Progenitor cell of endocrine pancreas (in vitro differentiated cells): ENCODE measurements around the gene BIN2. TPM values are rescaled to one million over a fixed set of nuclear protein-coding genes. Genes with fewer than 3 reads are reported as not detected.

Source experiments
- DNase-seq: peaks from one replicate; pipeline ENCODE4 v3.0.0; 2021; ENCODE audit warnings: low spot score; ENCODE audit not compliant: unreplicated experiment
- H3K27ac Mint-ChIP-seq: 2 replicates; pipeline ENCODE4 v1.8.0; 2021; ENCODE audit warnings: mild to moderate bottlenecking, moderate library complexity, mixed read lengths
- H3K27me3 Mint-ChIP-seq: 2 replicates; pipeline ENCODE4 v1.8.0; 2021; ENCODE audit warnings: mixed read lengths
- H3K36me3 Mint-ChIP-seq: 2 replicates; pipeline ENCODE4 v1.8.0; 2022; ENCODE audit warnings: mixed read lengths; ENCODE audit not compliant: insufficient read depth
- H3K4me1 Mint-ChIP-seq: 2 replicates; pipeline ENCODE4 v1.8.0; 2021; ENCODE audit warnings: low read depth, mixed read lengths
- H3K4me3 Mint-ChIP-seq: 2 replicates; pipeline ENCODE4 v1.8.0; 2021; ENCODE audit warnings: low read depth, mild to moderate bottlenecking, moderate library complexity, mixed read lengths
- H3K9me3 Mint-ChIP-seq: 2 replicates; pipeline ENCODE4 v1.8.0; 2021; ENCODE audit warnings: low read depth, mixed read lengths
- CTCF ChIP-seq: fragments of 200-600 bp; sonication (generic); IDR thresholded peaks from one replicate; pipeline ENCODE4 v1.5.0; 2021; ENCODE audit warnings: antibody characterized with exemption, mild to moderate bottlenecking; ENCODE audit not compliant: unreplicated experiment
- total RNA-seq: library from RNA; stranded (reverse); gene quantifications from 2 replicates; pipeline ENCODE4 v1.2.1, GENCODE V29; 2021

Gene BIN2
- total RNA-seq, 1 donor from 2014 or later: not detected

- H3K4me3 Mint-ChIP-seq: no peak overlapping the region
- no peak for TF ChIP-seq CTCF
Measured at GRCh38 chr12:51245476-51246253, 78.3 kb downstream of the BIN2 start.

GRCh38 chr12:51244269-51244668 lies 79.7 kb downstream of the BIN2 start:
- DNase-seq: no peak
- TF ChIP-seq CTCF: no peak
- Mint-ChIP-seq H3K27me3 (no peaks in the 10 kb centered on the region), H3K4me1 (peaks cover 7% of the 10 kb centered on the region), H3K9me3 (no peaks in the 10 kb centered on the region), H3K27ac (no peak overlapping the region), H3K4me3 (no peak overlapping the region), H3K36me3 (peaks cover 17% of the 10 kb centered on the region)

More at GRCh38 chr12:51245476-51246253, 78.3 kb downstream of the BIN2 start:
- no peak for DNase-seq
- Mint-ChIP-seq H3K36me3 (peaks cover 17% of the 10 kb centered on the region), H3K27ac (no peak overlapping the region), H3K9me3 (no peaks in the 10 kb centered on the region), H3K4me1 (peaks cover 3% of the 10 kb centered on the region), H3K27me3 (no peaks in the 10 kb centered on the region)

- no peaks in the 10 kb centered on the region for H3K9me3 Mint-ChIP-seq
- TF ChIP-seq CTCF: no peak
- H3K27me3 Mint-ChIP-seq: no peaks in the 10 kb centered on the region
- no peak overlapping the region for H3K4me3 Mint-ChIP-seq
- peaks cover 16% of the 10 kb centered on the region for H3K36me3 Mint-ChIP-seq
- peaks cover 9% of the 10 kb centered on the region for H3K4me1 Mint-ChIP-seq
- no peak for DNase-seq
- H3K27ac Mint-ChIP-seq: no peak overlapping the region
Measured at GRCh38 chr12:51242876-51243275, 81.1 kb downstream of the BIN2 start.

GRCh38 chr12:51242120-51242519 lies 81.9 kb downstream of the BIN2 start:
- Mint-ChIP-seq H3K4me1 (peaks cover 6% of the 10 kb centered on the region), H3K36me3 (peaks cover 16% of the 10 kb centered on the region), H3K27ac (no peak overlapping the region), H3K9me3 (no peaks in the 10 kb centered on the region), H3K27me3 (no peaks in the 10 kb centered on the region), H3K4me3 (no peak overlapping the region)
- no peak for TF ChIP-seq CTCF
- no peak for DNase-seq

- no peaks in the 10 kb centered on the region for H3K9me3 Mint-ChIP-seq
- H3K4me3 Mint-ChIP-seq: peak overlapping the region; percentile 96
- DNase-seq: no peak
- peaks cover 16% of the 10 kb centered on the region for H3K36me3 Mint-ChIP-seq
- no peak for TF ChIP-seq CTCF
- H3K27me3 Mint-ChIP-seq: no peaks in the 10 kb centered on the region
- peak overlapping the region; percentile 79 for H3K27ac Mint-ChIP-seq
- H3K4me1 Mint-ChIP-seq: peaks cover 6% of the 10 kb centered on the region
Measured at GRCh38 chr12:51240971-51241370, 83.0 kb downstream of the BIN2 start.
